ENCODE measurements around the gene LRRK1. TPM values are rescaled to one million over a fixed set of nuclear protein-coding genes. Genes with fewer than 3 reads are reported as not detected.

Gene LRRK1
- total RNA-seq, 1 donor from 2014 or later, result 3.0 TPM

DNA sequence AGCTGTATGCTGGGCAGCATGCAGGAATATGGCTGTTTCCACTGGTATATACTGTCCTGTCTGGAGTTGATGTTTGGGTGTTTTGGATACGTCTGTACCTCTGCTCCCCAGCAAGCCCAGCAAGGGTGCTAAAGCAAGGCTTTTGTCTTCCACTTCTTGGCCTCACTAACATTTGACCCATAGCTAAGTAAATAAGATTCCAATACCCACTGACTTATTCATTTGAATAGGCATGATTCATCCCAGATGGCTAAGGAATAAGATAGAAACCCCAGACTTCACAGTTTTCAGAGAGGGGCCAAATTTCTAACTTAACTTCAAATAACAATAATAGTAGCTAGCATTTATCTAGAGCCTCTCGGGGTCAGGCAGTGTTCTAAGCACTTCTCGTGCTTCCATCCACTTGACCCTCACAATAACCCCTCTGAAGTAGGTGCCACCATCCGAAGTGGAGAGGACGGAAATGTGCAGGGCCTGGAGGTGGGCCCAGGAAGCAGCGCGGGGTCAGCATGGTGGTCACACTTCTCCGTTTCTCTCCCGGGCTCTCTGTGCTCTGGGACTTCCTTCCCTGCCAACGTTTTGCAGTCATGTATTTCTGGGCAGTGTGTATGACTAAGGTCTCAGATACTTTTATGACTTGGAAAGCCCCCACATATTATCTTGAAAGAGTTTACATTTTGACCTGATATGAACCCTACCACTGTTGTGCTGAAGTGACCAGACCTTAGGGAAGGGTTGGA, 39.3 kb downstream of the LRRK1 start:
- no peak overlapping the region for H3K4me3 ChIP-seq
- peaks cover 6% of the 10 kb centered on the region for H3K4me1 ChIP-seq
- no peak for TF ChIP-seq CTCF (IDR thresholded peaks at IDR 0.05; ENCODE audit: borderline replicate concordance)
- H3K36me3 ChIP-seq, result no peaks in the 10 kb centered on the region
- DNase-seq, result no peak
- no peak overlapping the region for H3K27ac ChIP-seq (replicated peaks)
- no peaks in the 10 kb centered on the region for H3K9me3 ChIP-seq (replicated peaks)
- intact Hi-C loops (cut with micrococcal nuclease), result no loop called here
- peaks cover 16% of the 10 kb centered on the region for H3K27me3 ChIP-seq (ENCODE audit: low read depth)

- H3K27ac ChIP-seq (replicated peaks), result no peak overlapping the region
- intact Hi-C loops (cut with micrococcal nuclease), result no loop called here
- H3K27me3 ChIP-seq (ENCODE audit: low read depth), result peaks cover 21% of the 10 kb centered on the region
- H3K36me3 ChIP-seq, result no peaks in the 10 kb centered on the region
- no peak for TF ChIP-seq CTCF (IDR thresholded peaks at IDR 0.05; ENCODE audit: borderline replicate concordance)
- no peak for DNase-seq
- no peak overlapping the region for H3K4me3 ChIP-seq
- no peaks in the 10 kb centered on the region for H3K9me3 ChIP-seq (replicated peaks)
- H3K4me1 ChIP-seq, result peaks cover 6% of the 10 kb centered on the region
These were observed 40.2 kb downstream of the LRRK1 start for GRCh38 chr15:100959066-100960050.

GRCh38 chr15:100966997-100967396, 47.8 kb downstream of the LRRK1 start:
- no peak for TF ChIP-seq CTCF (IDR thresholded peaks at IDR 0.05; ENCODE audit: borderline replicate concordance)
- H3K4me3 ChIP-seq, result no peak overlapping the region
- intact Hi-C loops (cut with micrococcal nuclease), result no loop called here
- H3K27me3 ChIP-seq (ENCODE audit: low read depth), result peaks cover 32% of the 10 kb centered on the region
- H3K9me3 ChIP-seq (replicated peaks), result peaks cover 4% of the 10 kb centered on the region
- H3K36me3 ChIP-seq, result no peaks in the 10 kb centered on the region
- no peaks in the 10 kb centered on the region for H3K4me1 ChIP-seq
- no peak for DNase-seq
- H3K27ac ChIP-seq (replicated peaks), result no peak overlapping the region

DNA sequence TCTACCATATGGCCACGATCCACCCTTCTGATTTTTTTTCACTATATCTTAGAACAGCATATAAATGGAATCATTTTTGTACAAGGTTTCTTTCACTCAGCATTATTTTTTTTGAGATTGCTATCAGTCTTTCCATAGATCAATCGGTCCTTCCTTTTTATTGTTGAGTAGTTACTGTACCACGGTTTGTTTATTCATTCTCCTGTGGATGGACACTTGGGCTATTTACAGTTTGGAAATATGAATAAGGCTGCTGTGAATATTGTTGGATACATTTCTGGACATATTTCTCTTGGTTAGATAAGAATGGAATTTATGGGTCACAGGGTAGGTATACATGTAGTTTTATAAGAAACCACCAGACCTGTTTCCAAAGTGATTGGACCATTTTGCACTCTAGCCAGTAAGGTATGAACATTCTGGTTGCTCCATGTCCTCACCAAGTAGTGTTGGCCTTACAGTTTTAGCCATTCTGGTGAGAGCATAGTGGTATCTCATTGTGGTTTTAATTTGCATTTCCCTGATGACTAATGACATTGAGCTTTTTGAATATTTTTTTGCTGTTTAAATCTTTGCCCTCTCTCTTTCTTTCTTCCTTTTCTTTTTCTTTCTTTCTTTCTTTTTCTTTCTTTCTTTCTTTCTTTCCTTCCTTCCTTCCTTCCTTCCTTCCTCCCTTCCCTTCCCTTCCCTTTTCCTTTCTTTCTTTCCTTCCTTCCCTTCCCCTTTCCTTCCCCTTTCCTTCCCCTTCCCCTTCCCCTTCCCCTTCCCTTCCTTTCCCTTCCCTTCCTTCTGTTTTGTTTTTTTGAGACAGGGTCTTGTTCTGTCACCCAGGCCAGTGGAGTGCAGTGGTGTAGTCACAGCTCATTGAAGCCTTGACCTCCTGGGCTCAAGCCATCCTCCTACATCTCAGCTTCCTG, 49.2 kb downstream of the LRRK1 start:
- peaks cover 44% of the 10 kb centered on the region for H3K27me3 ChIP-seq (ENCODE audit: low read depth)
- H3K36me3 ChIP-seq, result no peaks in the 10 kb centered on the region
- TF ChIP-seq CTCF (IDR thresholded peaks at IDR 0.05; ENCODE audit: borderline replicate concordance), result no peak
- DNase-seq, result no peak
- no peak overlapping the region for H3K4me3 ChIP-seq
- no peak overlapping the region for H3K27ac ChIP-seq (replicated peaks)
- peaks cover 4% of the 10 kb centered on the region for H3K9me3 ChIP-seq (replicated peaks)
- intact Hi-C loops (cut with micrococcal nuclease), result no loop called here
- peaks cover 5% of the 10 kb centered on the region for H3K4me1 ChIP-seq

- no peak for TF ChIP-seq CTCF (IDR thresholded peaks at IDR 0.05; ENCODE audit: borderline replicate concordance)
- peak overlapping the region; percentile 56 for H3K4me3 ChIP-seq
- peaks cover 4% of the 10 kb centered on the region for H3K9me3 ChIP-seq (replicated peaks)
- H3K36me3 ChIP-seq, result no peaks in the 10 kb centered on the region
- H3K4me1 ChIP-seq, result peaks cover 12% of the 10 kb centered on the region
- DNase-seq, result no peak
- H3K27me3 ChIP-seq (ENCODE audit: low read depth), result peaks cover 84% of the 10 kb centered on the region
- H3K27ac ChIP-seq (replicated peaks), result no peak overlapping the region
- intact Hi-C loops (cut with micrococcal nuclease), result no loop called here
These were observed 53.8 kb downstream of the LRRK1 start for GRCh38 chr15:100972975-100973350.
